NCI-H187 (cell line): Measurements from ENCODE around the gene CACNA1D.

ENCODE experiments used
- DNase-seq, 2 experiments: peaks; one replicate each; lab custom pipeline; 2025; lab: John Stamatoyannopoulos, UW

CACNA1D gene

DNA sequence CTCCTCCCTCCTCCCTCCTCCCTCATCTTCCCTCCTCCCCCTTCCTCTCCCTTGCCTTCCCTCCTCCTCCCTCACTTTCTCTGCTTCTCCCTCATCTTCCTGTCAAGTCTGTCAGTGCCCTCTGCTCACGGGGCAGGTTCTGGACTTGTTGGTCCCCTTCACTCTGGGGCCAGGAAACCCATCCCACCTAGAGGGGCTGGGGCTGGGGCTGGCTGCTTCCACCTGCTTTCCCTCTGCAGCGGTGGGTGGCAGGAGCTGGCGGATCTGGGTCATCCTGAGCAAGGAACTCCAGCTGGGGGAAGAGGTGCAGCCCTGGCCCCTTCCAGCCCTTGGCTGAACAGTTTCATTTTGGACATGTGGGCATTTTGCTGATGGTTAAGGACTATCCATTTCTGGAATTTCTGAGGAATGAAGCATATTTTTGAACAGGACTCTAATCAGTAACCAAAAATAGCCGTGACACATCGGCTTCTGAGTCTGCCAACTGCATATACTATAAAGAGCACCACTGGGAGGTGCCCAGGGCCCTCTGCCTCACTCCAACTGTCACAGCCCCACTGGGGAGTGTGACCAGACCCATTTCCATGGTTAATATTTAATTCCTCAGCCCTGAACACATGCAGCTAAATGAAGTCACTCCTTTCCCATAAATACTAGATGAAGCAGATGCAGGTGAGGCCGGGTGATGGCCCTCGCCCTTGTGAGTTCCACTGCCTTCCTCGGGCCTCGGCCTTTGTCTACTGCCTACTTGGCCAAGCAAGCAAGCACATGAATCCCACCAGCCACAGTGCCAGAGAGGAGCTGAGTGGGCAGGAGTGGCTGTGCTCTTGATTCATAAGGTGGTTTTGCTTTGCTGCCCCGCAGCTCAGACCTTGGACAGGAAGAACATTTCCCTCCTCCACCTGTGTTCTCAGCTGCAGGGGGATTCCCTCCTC is 312.0 kb downstream of the CACNA1D start:
- no peak for DNase-seq

DNA sequence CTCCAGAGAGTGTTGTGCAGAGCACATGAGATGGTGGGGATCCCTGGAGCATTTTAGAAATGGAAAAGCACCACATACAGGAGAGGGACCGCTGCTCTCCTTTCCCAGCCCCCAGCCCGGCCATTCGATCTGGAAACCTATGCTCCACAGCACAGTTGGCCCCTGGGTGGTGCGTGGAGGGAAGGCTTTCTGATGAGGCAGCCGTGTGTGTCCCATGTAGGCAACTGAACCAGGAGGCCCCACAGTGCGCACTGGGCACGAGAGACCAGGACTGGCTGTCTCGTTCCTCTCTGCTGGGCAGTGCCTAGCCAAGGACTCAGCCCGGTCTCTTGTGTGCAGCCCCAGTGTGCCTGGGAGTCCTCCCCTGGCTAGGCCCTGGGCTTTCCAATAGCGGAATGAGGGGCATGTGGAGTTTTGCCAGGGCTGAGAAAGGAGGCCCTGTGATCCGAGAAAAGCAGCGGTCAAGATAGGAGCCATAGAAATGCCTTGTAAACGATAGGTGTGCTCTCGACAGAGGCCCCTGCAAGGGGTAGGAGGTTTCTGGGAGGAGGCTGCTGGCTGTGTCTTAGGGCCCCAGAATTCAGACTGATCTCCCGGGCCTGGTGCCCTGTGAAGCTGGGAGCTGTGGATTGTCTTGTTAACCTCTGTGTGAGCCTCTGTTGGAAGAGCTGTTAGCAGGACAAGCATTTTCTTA is 312.9 kb downstream of the CACNA1D start:
- DNase-seq = no peak

DNA sequence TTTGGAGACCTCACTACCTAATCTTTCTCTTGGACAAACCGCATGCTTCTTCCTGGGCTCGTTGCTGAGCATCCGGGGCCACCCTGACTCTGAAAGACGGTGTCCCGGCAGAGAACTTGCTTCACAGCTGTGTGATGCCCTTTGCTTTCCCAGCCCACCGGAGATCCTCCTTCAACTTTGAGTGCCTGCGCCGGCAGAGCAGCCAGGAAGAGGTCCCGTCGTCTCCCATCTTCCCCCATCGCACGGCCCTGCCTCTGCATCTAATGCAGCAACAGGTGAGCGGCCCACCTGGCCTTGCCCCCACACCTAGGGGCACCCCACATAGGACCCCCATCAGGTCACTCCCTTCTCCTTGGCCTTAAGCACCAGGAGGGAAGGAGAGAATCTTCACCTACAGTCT is 314.1 kb downstream of the CACNA1D start:
- no peak for DNase-seq

DNA sequence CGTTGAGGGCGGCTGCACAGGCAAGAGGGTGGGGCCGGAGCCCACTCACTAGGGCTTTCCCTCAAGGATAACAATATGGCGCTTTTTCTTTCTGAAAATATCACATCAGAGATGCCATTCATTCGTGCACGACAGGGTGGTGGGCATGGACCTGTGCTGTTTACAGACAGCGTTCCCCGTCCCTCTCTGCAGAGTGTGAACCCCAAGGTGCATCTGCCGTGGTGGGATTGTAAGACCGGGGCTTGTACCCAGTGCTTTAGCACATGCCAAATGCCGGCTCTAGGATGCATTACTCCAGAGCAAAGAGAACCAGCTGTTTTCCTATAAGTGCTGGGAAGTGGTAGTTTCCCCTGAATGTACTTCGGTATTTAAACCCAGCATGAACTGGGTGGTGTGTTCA is 314.9 kb downstream of the CACNA1D start:
- no peak for DNase-seq

DNA sequence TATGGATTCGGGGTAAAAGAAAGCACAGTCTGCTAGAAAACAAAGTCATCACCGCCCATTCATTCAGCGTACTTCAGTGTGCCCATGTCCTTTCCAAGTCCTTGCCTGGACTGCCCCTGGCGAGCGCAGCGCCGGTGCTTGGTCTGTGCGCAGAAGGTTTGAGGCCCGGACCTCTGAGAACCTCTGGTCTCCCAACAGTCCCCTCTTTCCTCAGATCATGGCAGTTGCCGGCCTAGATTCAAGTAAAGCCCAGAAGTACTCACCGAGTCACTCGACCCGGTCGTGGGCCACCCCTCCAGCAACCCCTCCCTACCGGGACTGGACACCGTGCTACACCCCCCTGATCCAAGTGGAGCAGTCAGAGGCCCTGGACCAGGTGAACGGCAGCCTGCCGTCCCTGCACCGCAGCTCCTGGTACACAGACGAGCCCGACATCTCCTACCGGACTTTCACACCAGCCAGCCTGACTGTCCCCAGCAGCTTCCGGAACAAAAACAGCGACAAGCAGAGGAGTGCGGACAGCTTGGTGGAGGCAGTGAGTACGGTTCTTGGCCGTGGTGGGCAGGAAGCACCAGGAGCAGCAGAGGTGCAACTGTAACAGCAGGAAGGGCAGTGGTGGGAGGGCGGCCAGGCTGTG is 315.5 kb downstream of the CACNA1D start:
- no peak for DNase-seq

DNA sequence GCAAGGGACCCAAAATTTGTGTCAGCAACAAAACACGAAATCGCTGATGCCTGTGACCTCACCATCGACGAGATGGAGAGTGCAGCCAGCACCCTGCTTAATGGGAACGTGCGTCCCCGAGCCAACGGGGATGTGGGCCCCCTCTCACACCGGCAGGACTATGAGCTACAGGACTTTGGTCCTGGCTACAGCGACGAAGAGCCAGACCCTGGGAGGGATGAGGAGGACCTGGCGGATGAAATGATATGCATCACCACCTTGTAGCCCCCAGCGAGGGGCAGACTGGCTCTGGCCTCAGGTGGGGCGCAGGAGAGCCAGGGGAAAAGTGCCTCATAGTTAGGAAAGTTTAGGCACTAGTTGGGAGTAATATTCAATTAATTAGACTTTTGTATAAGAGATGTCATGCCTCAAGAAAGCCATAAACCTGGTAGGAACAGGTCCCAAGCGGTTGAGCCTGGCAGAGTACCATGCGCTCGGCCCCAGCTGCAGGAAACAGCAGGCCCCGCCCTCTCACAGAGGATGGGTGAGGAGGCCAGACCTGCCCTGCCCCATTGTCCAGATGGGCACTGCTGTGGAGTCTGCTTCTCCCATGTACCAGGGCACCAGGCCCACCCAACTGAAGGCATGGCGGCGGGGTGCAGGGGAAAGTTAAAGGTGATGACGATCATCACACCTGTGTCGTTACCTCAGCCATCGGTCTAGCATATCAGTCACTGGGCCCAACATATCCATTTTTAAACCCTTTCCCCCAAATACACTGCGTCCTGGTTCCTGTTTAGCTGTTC is 316.9 kb downstream of the CACNA1D start:
- DNase-seq = no peak

DNA sequence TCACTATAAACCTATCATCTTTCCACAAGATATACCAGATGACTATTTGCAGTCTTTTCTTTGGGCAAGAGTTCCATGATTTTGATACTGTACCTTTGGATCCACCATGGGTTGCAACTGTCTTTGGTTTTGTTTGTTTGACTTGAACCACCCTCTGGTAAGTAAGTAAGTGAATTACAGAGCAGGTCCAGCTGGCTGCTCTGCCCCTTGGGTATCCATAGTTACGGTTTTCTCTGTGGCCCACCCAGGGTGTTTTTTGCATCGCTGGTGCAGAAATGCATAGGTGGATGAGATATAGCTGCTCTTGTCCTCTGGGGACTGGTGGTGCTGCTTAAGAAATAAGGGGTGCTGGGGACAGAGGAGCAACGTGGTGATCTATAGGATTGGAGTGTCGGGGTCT is 318.0 kb downstream of the CACNA1D start:
- DNase-seq = no peak

DNA sequence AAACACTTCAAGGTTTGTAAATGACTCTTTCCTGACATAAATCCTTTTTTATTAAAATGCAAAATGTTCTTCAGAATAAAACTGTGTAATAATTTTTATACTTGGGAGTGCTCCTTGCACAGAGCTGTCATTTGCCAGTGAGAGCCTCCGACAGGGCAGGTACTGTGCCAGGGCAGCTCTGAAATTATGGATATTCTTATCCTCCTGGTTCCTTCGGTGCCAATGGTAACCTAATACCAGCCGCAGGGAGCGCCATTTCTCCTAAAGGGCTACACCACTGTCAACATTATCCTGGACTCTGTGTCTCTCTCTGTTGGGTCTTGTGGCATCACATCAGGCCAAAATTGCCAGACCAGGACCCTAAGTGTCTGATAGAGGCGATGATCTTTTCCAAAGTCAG is 318.8 kb downstream of the CACNA1D start:
- no peak for DNase-seq

DNA sequence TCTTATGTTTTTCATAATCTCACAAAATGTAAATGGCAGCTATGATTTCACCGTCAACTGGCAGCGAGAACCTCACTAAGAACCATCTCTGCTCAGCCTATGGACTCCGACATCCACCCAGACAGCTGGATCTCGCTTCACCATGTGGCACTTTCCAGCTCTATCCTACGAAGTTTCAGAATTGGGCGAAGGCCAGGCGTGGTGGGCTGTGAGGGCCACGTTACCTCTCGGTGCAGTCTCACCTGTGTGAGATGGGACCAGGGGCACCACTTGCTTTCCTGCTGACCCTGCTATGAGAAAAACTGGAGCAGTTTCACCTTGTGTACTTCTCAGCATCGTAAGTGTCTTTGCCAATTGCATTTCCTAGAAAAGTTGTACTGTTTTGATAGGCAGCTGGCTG is 319.5 kb downstream of the CACNA1D start:
- DNase-seq = no peak

DNA sequence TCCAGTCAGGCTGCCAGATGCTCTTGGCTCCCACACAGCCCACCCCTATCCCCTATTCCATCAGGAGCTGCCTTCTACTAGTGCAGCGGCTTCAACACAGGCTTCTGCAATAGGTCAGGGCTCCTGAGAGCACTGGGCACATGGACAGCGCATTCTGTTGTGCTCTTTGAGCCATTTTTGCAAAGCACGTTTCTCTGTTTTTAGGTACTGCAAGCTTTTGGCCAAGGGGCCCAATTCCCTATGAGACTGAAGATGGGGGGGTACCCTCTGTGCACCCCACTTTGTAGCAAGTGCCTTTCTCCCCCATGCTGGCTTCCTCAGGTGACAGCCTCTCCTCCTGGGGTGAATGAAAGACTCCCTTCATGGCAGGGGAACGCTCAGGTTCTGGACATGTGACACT is 320.7 kb downstream of the CACNA1D start:
- DNase-seq = no peak

DNA sequence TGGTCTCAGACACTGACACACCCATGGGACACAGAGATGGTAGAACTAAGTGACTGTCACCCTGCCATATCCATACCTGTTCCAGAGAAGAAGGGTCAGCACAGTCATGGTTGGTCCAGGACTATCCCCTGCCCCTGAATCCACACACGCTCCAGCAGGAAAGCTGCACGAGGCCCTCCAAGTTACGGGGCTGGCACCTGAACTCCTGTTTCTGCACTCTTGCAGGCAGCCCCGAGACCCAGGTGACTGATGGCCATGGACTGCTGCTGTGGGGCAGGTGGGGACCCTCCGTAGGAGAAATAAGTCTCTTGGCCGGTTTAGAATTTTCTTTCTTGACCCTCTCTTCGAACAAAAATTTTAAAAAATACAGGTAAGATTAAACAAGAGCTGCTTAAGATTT is 321.2 kb downstream of the CACNA1D start:
- no peak for DNase-seq

DNA sequence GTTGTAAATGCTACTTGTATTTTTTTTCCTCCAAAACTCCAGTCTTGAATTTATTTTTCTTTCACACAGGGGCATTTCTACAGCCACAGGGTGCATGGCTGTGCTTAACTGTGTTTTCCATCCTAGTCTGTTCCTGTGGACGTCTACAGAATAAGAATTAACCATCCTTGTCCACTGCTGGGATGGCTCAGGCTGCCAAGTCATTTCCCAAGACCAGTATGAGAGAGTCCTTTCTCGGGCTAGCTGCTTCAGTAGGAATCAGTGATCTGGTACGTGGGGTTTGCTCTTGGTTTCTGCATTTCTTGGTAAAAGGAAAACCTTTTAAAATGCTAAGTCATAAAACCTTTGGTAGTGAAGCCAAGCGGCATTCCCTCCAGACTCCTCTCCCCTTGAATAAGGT is 322.0 kb downstream of the CACNA1D start:
- DNase-seq = no peak

DNA sequence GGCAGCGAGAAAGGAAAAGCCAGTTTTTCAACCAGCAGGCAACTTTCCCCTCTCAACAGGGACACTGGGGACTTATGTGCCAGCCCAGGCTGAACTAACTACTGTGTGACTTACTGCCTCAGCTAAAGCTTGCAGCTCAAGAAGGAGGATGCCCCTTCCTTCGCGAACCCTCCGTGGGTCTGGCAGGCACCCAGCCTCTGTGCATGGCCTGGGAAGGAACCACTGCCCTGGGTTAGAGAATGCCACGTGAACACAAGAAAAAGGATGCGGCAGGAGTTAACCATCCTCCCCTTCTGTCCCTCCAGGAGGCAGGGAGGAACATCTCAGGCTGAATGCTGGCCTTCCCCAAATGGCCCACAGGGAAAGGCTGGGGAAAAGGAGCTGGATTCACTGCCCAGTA is 322.8 kb downstream of the CACNA1D start:
- no peak for DNase-seq

DNA sequence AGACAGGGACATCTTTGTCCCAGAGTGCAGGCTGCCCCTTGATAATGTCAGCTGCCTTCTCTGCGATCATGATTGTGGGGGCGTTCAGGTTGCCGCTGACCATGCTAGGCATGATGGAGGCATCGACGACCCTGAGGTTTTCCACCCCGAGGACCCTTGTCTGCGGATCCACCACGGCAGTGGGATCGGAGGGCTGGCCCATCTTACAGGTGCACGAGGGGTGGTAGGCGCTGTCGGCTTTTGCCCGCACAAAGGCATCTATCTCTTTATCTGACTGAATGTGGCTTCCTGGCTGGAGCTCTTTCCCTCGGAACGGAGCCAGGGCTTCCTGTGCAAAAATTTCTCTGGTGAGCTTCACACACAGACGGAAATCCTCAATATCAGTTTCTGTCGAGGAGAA is 323.4 kb downstream of the CACNA1D start:
- DNase-seq = no peak

DNA sequence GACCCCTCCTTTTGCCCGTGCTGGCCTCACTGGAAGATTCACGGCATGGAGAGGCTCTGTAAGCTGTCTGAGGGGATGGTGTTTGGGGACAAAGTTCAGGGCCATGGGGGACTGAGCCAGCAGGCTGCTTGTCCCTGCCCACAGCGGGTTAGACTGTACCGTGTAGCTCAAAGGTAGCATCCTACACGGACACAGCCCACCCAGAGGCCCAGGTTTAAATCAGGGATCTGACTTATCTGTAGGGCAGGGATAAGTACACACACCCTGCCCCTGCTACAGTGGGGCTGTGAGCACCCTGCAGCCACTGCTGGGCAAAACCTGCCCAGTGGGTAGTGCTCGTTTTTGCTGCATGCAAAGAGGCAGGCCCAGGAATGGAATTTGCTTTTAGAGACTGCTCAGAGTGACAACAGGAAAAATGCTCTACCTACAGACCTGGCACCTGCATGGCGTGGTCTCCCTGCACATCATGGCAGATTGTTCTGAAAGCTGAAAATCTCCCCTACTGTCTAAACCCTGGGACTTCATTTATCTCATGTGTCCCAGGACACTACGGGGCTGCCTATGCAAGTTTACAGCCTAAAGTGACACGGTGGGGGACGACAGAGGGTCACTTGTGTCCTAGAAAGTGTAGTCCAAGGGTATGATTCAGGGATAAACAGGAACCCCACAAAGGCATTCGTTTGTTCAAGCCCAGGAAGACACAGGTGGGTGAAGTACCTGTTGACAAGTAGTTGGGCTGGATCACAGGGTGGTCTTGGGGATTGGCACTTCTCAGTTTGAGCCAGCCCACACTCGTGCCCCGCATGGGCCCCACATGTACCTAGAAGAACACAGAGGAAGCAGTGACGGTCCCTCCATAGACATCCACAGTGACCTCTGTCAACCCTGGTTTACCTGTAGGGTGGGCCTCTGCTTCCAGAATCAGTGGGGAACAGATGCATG is 324.1 kb downstream of the CACNA1D start:
- no peak for DNase-seq

DNA sequence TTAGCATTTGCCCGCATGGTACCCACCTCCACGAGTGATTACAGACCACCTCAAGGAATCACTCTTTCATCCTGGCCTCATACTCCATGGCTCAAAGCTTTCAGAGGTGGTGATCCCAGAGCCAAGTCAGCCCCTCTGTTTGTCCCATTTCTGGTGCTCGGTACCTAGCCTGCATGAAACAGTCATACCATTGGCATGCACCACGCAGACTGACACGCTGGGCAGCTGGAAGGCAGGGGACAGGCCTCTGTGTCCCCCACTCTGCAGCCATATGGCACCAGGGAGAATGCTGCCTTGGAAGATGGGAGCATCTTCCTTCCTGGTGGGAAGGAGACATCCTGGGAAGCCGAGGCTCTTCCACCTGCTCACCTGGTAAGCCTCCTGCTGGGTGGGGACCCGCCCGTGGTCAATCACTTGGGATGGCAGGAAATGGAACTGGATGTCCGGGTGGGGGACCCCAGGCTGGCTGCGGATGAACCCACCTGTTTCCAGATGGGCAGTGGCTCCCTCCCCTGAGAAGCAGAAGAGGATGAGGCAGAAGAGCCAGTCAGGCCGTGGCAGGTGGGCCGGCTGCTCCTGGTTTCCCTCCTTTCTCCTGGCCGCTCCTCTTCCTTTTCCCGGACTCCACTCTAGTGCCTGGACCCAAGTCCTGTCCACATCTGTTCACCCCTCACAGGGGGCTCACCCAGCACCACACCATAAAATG is 324.9 kb downstream of the CACNA1D start:
- DNase-seq = no peak

DNA sequence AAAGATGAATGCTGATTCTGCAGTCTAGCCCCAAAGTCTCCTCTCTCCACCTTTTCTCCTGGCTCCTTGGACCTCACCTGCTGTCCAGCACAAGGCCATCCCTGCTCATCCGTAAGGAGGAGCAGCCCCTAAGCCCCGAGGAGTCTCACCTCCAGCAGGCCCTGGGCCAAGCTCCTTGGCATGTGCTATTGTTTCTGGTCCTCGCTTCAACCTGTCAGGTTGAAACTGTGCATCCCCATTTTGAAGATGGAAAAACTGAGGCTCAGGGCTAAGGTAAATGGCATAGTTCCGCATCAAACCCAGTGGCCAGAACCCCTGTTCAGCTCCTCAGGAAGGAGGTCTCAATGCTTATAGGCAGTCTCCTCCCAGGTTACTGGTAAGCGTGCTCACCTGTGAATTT is 325.7 kb downstream of the CACNA1D start:
- DNase-seq = no peak

DNA sequence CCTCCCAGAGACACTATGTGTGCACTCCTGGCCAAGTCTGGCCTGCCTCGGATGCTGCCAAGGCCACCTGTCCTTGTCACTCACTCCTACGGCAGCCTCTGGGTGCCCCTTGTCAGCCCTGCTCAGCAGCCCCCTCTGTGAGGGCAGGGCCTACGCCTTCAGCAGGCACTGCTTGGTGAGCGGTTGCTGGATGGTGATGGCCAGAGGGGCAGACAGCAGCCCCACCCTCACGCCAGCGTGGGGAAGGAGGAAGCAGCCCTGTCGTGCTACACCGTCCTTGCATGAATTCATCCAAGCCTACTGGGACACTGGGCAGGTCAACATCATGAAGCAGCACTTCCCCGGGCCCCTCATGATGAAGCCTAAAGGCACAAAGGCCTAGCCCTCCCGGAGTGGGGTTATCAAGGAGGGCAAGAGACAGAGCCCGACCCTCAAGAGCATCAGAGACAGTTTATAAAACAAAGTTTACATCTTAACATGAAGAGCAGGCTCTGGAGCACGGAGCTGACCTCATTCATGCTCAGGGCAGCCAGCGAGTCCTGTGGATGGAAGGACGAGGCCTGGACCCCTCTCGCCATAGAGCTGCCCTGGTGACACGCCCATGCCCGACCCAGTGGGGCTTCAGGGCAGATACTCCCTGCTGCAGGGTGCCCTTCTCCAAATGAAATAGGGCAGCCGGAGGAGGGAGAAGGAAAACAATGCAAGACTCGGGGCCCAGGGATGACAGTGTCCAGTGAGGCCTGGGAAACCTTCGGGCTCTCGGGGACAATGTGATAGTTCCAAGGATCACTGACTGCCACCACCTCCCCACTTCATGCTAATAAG is 326.6 kb downstream of the CACNA1D start:
- no peak for DNase-seq

DNA sequence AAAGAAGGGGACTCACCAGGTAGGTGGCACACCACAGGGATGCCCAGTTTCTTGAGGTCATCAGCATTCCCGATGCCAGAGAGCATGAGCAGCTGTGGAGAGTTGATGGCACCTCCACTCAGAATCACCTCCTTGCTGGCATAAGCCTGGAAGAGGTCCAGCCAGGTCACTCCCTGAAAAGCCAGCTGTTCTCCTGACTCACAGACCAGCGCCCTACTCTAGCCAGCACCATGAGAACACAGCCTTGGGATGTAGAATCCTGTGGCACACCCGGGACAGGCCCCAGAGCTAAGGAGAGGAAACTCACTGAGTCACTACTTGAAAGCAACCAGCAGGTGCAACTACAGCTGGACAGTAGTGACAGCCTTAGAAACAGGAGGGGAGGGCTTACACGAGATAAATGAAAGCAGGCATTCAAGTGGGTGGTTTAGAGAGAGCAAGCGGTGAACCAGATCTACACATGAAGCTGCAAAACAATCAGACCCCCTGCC is 327.3 kb downstream of the CACNA1D start:
- peak in 1 of 2 experiments; percentile 29 for DNase-seq
